Measurements from ENCODE around the gene TXNDC8.
"Not testable (repeated sequence)": the region's sequence is repeated elsewhere in the genome, so short reads cannot be mapped to it uniquely, and the experiment has no call there.

Gene TXNDC8

DNA sequence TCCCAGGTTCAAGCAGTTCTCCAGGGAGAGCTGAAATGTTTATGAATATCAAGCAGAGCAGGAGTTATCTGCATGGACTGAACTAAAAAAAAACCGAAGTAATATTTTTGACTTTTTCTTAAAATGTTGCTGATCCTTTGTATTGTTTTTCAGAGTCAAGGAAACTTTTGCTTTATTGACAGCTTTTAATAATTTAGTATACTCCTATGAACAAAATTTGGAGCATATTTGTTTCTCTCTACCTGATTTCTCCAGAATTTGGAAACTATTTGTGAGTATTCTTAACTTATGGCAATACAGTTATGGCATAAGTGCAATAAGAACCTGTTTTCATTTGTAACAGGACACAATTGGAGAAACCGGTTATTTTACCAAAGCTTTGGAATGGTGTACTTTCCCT, 25.7 kb downstream of the TXNDC8 start:
- H3K27me3 ChIP-seq (ENCODE audit: control insufficient read depth in 5 of 5, insufficient read depth in 4 of 5, low read length in 5 of 5); H3K4me3 ChIP-seq (ENCODE audit: low read depth in 1 of 5, low read length in 5 of 5); H3K9me3 ChIP-seq (ENCODE audit: control insufficient read depth in 5 of 5, low read length in 5 of 5); H3K27ac ChIP-seq (ENCODE audit: low read depth, low read length); H3K9ac ChIP-seq (ENCODE audit: low read length in 5 of 5); H3K4me1 ChIP-seq (ENCODE audit: control insufficient read depth in 5 of 5, insufficient read depth in 5 of 5, low read length in 5 of 5); H3K36me3 ChIP-seq (ENCODE audit: control insufficient read depth in 5 of 5, insufficient read depth in 5 of 5, low read length in 5 of 5): not testable (repeated sequence)

DNA sequence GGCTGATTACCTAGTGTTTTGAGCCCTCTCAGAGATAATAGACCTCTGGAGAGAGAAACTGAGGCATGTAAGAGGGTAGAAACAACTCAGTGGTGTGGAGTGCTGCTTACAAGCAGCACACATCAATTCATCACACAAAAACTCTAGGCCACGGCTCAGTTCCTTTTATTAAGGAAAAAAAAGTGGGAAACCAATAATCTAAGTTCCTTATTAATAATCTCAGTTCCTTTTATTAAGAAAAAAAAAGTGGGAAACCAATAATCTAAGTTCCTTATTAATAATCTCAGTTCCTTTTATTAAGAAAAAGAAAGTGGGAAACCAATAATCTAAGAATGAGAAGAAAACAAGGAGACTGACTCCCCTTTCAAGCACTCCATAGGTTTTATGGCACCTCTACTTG, 28.0 kb downstream of the TXNDC8 start:
- H3K9me3 ChIP-seq (ENCODE audit: control insufficient read depth in 5 of 5, low read length in 5 of 5) = peaks cover 0 to 7% (median 2%) of the 10 kb centered on the region in 5 donors
- H3K36me3 ChIP-seq (ENCODE audit: control insufficient read depth in 5 of 5, insufficient read depth in 5 of 5, low read length in 5 of 5) = no peaks in the 10 kb centered on the region
- no peaks in the 10 kb centered on the region for H3K4me1 ChIP-seq (ENCODE audit: control insufficient read depth in 5 of 5, insufficient read depth in 5 of 5, low read length in 5 of 5)
- no peak overlapping the region for H3K9ac ChIP-seq (ENCODE audit: low read length in 5 of 5)
- no peaks in the 10 kb centered on the region for H3K27me3 ChIP-seq (ENCODE audit: control insufficient read depth in 5 of 5, insufficient read depth in 4 of 5, low read length in 5 of 5)
- H3K4me3 ChIP-seq (ENCODE audit: low read depth in 1 of 5, low read length in 5 of 5) = no peak overlapping the region
- H3K27ac ChIP-seq (ENCODE audit: low read depth, low read length) = no peak overlapping the region

- Histone ChIP-seq H3K4me3 (ENCODE audit: low read depth in 1 of 5, low read length in 5 of 5) (no peak overlapping the region), H3K9me3 (ENCODE audit: control insufficient read depth in 5 of 5, low read length in 5 of 5) (peaks cover 0 to 7% (median 2%) of the 10 kb centered on the region in 5 donors), H3K27ac (ENCODE audit: low read depth, low read length) (no peak overlapping the region), H3K9ac (ENCODE audit: low read length in 5 of 5) (no peak overlapping the region), H3K36me3 (ENCODE audit: control insufficient read depth in 5 of 5, insufficient read depth in 5 of 5, low read length in 5 of 5) (no peaks in the 10 kb centered on the region), H3K4me1 (ENCODE audit: control insufficient read depth in 5 of 5, insufficient read depth in 5 of 5, low read length in 5 of 5) (no peaks in the 10 kb centered on the region), H3K27me3 (ENCODE audit: control insufficient read depth in 5 of 5, insufficient read depth in 4 of 5, low read length in 5 of 5) (no peaks in the 10 kb centered on the region)
These were observed 29.0 kb downstream of the TXNDC8 start for GRCh38 chr9:110308633-110309038.

GRCh38 chr9:110307191-110307590, 30.5 kb downstream of the TXNDC8 start:
- H3K9ac ChIP-seq (ENCODE audit: low read length in 5 of 5) = no peak overlapping the region
- H3K27me3 ChIP-seq (ENCODE audit: control insufficient read depth in 5 of 5, insufficient read depth in 4 of 5, low read length in 5 of 5) = no peaks in the 10 kb centered on the region
- H3K27ac ChIP-seq (ENCODE audit: low read depth, low read length) = no peak overlapping the region
- peaks cover 0 to 3% (median 0%) of the 10 kb centered on the region in 5 donors for H3K4me1 ChIP-seq (ENCODE audit: control insufficient read depth in 5 of 5, insufficient read depth in 5 of 5, low read length in 5 of 5)
- peaks cover 0 to 5% (median 0%) of the 10 kb centered on the region in 5 donors for H3K9me3 ChIP-seq (ENCODE audit: control insufficient read depth in 5 of 5, low read length in 5 of 5)
- no peak overlapping the region for H3K4me3 ChIP-seq (ENCODE audit: low read depth in 1 of 5, low read length in 5 of 5)
- H3K36me3 ChIP-seq (ENCODE audit: control insufficient read depth in 5 of 5, insufficient read depth in 5 of 5, low read length in 5 of 5) = no peaks in the 10 kb centered on the region

- Histone ChIP-seq H3K4me1 (ENCODE audit: control insufficient read depth in 5 of 5, insufficient read depth in 5 of 5, low read length in 5 of 5) (peaks cover 0 to 3% (median 0%) of the 10 kb centered on the region in 5 donors), H3K27ac (ENCODE audit: low read depth, low read length) (no peak overlapping the region)
These were observed 34.5 kb downstream of the TXNDC8 start for GRCh38 chr9:110303133-110303532.

DNA sequence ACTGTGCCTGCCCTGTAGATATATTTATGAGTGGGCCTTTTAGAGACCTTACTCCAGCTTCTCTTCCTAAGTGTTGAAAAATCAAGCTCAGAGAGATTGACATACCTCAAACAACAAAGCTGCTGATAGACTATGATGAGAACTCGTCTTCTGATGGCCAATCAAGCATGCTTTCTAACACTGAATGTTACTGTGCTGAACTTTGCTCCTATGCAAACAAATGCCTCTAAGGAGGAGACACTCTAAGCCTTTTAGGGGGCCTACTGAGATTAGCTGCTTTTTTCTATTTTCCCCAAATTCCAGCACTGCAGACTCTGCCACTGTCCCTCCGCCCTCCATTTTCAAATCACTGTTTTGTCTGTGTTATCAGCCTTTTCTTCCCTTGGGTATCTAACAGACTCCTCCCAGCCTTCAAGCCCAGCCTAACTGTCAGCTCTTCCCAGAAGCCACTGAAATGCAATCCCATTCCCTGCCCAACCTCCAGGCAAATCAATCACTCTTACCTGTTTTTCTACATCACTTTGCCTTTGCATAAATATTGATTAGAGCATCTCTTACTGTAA, 39.5 kb downstream of the TXNDC8 start:
- Histone ChIP-seq H3K9ac (ENCODE audit: low read length in 5 of 5) (no peak overlapping the region), H3K4me1 (ENCODE audit: control insufficient read depth in 5 of 5, insufficient read depth in 5 of 5, low read length in 5 of 5) (no peaks in the 10 kb centered on the region), H3K9me3 (ENCODE audit: control insufficient read depth in 5 of 5, low read length in 5 of 5) (no peaks in the 10 kb centered on the region), H3K27ac (ENCODE audit: low read depth, low read length) (no peak overlapping the region), H3K4me3 (ENCODE audit: low read depth in 1 of 5, low read length in 5 of 5) (no peak overlapping the region), H3K36me3 (ENCODE audit: control insufficient read depth in 5 of 5, insufficient read depth in 5 of 5, low read length in 5 of 5) (no peaks in the 10 kb centered on the region), H3K27me3 (ENCODE audit: control insufficient read depth in 5 of 5, insufficient read depth in 4 of 5, low read length in 5 of 5) (no peaks in the 10 kb centered on the region)

More at GRCh38 chr9:110303133-110303532, 34.5 kb downstream of the TXNDC8 start:
- H3K9ac ChIP-seq (ENCODE audit: low read length in 5 of 5) = no peak overlapping the region
- no peak overlapping the region for H3K4me3 ChIP-seq (ENCODE audit: low read depth in 1 of 5, low read length in 5 of 5)
- H3K27me3 ChIP-seq (ENCODE audit: control insufficient read depth in 5 of 5, insufficient read depth in 4 of 5, low read length in 5 of 5) = no peaks in the 10 kb centered on the region
- H3K9me3 ChIP-seq (ENCODE audit: control insufficient read depth in 5 of 5, low read length in 5 of 5) = no peaks in the 10 kb centered on the region
- no peaks in the 10 kb centered on the region for H3K36me3 ChIP-seq (ENCODE audit: control insufficient read depth in 5 of 5, insufficient read depth in 5 of 5, low read length in 5 of 5)

DNA sequence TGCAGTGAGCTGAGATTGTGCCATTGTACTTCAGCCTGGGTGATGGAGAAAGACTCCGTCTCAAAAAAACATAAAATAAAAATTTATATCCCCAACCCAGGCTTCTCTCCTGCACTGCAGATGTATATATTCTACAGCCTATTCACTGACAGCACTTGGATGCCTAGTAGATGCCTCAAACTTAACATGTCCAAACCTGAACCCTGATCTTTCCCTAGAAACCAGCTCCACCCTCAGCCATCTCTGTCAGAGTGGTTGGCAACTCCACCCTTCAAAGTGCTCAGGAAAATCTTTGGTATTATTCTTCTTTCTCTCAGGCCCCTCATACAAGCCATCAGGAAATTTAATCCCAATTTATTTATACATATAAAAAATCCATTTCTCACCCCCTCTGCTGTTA, 44.4 kb downstream of the TXNDC8 start:
- no peak overlapping the region for H3K27ac ChIP-seq (ENCODE audit: low read depth, low read length)
- H3K9me3 ChIP-seq (ENCODE audit: control insufficient read depth in 5 of 5, low read length in 5 of 5) = no peaks in the 10 kb centered on the region
- no peaks in the 10 kb centered on the region for H3K4me1 ChIP-seq (ENCODE audit: control insufficient read depth in 5 of 5, insufficient read depth in 5 of 5, low read length in 5 of 5)
- no peaks in the 10 kb centered on the region for H3K27me3 ChIP-seq (ENCODE audit: control insufficient read depth in 5 of 5, insufficient read depth in 4 of 5, low read length in 5 of 5)
- H3K9ac ChIP-seq (ENCODE audit: low read length in 5 of 5) = no peak overlapping the region
- H3K4me3 ChIP-seq (ENCODE audit: low read depth in 1 of 5, low read length in 5 of 5) = no peak overlapping the region
- H3K36me3 ChIP-seq (ENCODE audit: control insufficient read depth in 5 of 5, insufficient read depth in 5 of 5, low read length in 5 of 5) = no peaks in the 10 kb centered on the region

DNA sequence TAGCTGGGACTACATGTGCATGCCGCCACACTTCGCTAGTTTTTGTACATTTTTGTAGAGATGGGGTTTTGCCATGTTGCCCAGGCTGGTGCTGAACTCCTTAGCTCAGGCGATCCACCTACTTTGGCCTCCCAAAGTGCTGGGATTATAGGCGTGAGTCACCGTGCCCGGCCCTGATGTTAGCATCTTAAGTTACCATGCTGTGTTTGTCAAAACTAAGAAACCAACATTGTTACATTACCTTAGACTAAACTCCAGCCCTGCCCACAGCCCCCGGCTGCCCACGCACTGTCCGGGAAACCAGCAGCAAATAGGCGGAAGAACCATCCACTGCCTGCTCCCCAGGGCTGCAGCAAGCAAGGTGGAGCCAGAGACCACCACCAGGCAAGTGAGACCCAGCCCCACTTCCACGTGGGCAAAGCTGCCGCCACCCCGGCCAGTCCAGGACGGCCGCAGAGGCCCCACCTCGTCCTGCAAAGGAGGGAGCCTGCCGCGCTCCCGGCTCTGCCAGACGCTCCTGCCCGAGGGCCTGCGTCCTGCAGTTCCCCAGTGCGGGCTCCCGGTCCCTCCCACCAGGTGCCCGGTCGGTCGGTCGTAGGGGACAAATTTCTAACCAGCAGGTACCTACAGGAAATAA, 45.6 kb downstream of the TXNDC8 start:
- no peaks in the 10 kb centered on the region for H3K27me3 ChIP-seq (ENCODE audit: control insufficient read depth in 5 of 5, insufficient read depth in 4 of 5, low read length in 5 of 5)
- no peaks in the 10 kb centered on the region for H3K36me3 ChIP-seq (ENCODE audit: control insufficient read depth in 5 of 5, insufficient read depth in 5 of 5, low read length in 5 of 5)
- no peak overlapping the region for H3K27ac ChIP-seq (ENCODE audit: low read depth, low read length)
- H3K4me1 ChIP-seq (ENCODE audit: control insufficient read depth in 5 of 5, insufficient read depth in 5 of 5, low read length in 5 of 5) = no peaks in the 10 kb centered on the region
- no peaks in the 10 kb centered on the region for H3K9me3 ChIP-seq (ENCODE audit: control insufficient read depth in 5 of 5, low read length in 5 of 5)
- H3K9ac ChIP-seq (ENCODE audit: low read length in 5 of 5) = no peak overlapping the region
- H3K4me3 ChIP-seq (ENCODE audit: low read depth in 1 of 5, low read length in 5 of 5) = no peak overlapping the region

- Histone ChIP-seq H3K27me3 (ENCODE audit: control insufficient read depth in 5 of 5, insufficient read depth in 4 of 5, low read length in 5 of 5) (no peaks in the 10 kb centered on the region), H3K27ac (ENCODE audit: low read depth, low read length) (no peak overlapping the region), H3K4me1 (ENCODE audit: control insufficient read depth in 5 of 5, insufficient read depth in 5 of 5, low read length in 5 of 5) (no peaks in the 10 kb centered on the region), H3K9me3 (ENCODE audit: control insufficient read depth in 5 of 5, low read length in 5 of 5) (no peaks in the 10 kb centered on the region), H3K36me3 (ENCODE audit: control insufficient read depth in 5 of 5, insufficient read depth in 5 of 5, low read length in 5 of 5) (no peaks in the 10 kb centered on the region), H3K9ac (ENCODE audit: low read length in 5 of 5) (no peak overlapping the region), H3K4me3 (ENCODE audit: low read depth in 1 of 5, low read length in 5 of 5) (no peak overlapping the region)
These were observed 47.7 kb downstream of the TXNDC8 start for GRCh38 chr9:110290001-110290400.

GRCh38 chr9:110288503-110288902, 49.2 kb downstream of the TXNDC8 start:
- no peak overlapping the region for H3K9ac ChIP-seq (ENCODE audit: low read length in 5 of 5)
- H3K4me1 ChIP-seq (ENCODE audit: control insufficient read depth in 5 of 5, insufficient read depth in 5 of 5, low read length in 5 of 5) = no peaks in the 10 kb centered on the region
- no peaks in the 10 kb centered on the region for H3K27me3 ChIP-seq (ENCODE audit: control insufficient read depth in 5 of 5, insufficient read depth in 4 of 5, low read length in 5 of 5)
- no peaks in the 10 kb centered on the region for H3K9me3 ChIP-seq (ENCODE audit: control insufficient read depth in 5 of 5, low read length in 5 of 5)
- H3K4me3 ChIP-seq (ENCODE audit: low read depth in 1 of 5, low read length in 5 of 5) = no peak overlapping the region
- H3K27ac ChIP-seq (ENCODE audit: low read depth, low read length) = no peak overlapping the region
- no peaks in the 10 kb centered on the region for H3K36me3 ChIP-seq (ENCODE audit: control insufficient read depth in 5 of 5, insufficient read depth in 5 of 5, low read length in 5 of 5)
